Measurements from ENCODE around the gene VCAN.

Gene VCAN

GRCh38 chr5:83467371-83468035 lies 4.0 kb upstream of the VCAN start:
- no peak for DNase-seq (ENCODE audit: low spot score)

GRCh38 chr5:83469075-83469474 lies 2.5 kb upstream of the VCAN start:
- no peak for DNase-seq (ENCODE audit: low spot score)

GRCh38 chr5:83470526-83471404 lies 779 bp upstream of the VCAN start:
- DNase-seq (ENCODE audit: low spot score): no peak

- DNase-seq (ENCODE audit: low spot score): no peak
These were observed 616 bp downstream of the VCAN start for GRCh38 chr5:83472213-83472507.

GRCh38 chr5:83472508-83473345 lies 1.2 kb downstream of the VCAN start:
- no peak for DNase-seq (ENCODE audit: low spot score)

GRCh38 chr5:83473346-83474160 lies 2.0 kb downstream of the VCAN start:
- DNase-seq (ENCODE audit: low spot score): peak; percentile 89

- peak; percentile 34 for DNase-seq (ENCODE audit: low spot score)
These were observed 2.7 kb downstream of the VCAN start for GRCh38 chr5:83474161-83474796.

DNA sequence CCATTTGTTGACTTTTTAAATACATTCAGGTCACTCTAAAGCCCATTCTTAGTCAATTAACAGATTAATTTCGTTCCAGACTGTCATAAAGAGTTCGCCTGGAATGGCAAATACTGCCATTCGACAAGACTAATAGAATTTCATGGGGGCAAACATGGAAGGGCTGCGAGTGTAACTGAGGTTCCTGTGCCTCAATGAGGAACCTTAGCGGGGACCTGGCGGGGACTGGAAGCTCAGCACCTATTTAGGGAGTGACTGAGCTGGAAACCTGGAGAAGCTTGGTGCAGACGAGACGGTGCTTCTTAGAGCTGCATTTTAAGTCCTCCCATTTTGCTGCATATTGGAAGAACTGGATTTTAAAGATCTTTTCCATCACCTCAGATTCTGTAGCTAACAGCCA lies 3.4 kb downstream of the VCAN start:
- no peak for DNase-seq (ENCODE audit: low spot score)

DNA sequence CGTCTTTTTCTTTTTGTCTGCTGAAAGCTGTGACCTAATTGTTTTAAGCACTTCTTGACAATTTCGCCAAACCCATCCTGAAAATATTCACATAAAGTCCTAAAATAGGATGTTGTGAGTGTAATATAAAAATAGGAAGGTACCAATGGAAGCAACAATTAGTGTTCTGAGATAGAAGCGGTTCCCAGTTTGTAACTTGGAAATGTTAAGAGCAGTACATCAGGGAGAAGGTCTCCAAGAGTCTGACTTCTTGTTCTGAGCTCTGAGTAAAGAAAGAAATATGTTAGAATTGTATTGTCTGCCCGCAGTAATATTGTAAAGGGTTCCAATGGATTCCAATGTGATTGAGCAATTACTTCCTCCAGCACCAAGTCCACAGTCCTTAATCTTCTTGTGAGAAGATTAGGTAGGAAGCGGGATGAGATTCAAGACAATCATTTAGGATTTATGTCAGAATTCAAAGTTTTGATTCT lies 3.9 kb downstream of the VCAN start:
- no peak for DNase-seq (ENCODE audit: low spot score)

DNA sequence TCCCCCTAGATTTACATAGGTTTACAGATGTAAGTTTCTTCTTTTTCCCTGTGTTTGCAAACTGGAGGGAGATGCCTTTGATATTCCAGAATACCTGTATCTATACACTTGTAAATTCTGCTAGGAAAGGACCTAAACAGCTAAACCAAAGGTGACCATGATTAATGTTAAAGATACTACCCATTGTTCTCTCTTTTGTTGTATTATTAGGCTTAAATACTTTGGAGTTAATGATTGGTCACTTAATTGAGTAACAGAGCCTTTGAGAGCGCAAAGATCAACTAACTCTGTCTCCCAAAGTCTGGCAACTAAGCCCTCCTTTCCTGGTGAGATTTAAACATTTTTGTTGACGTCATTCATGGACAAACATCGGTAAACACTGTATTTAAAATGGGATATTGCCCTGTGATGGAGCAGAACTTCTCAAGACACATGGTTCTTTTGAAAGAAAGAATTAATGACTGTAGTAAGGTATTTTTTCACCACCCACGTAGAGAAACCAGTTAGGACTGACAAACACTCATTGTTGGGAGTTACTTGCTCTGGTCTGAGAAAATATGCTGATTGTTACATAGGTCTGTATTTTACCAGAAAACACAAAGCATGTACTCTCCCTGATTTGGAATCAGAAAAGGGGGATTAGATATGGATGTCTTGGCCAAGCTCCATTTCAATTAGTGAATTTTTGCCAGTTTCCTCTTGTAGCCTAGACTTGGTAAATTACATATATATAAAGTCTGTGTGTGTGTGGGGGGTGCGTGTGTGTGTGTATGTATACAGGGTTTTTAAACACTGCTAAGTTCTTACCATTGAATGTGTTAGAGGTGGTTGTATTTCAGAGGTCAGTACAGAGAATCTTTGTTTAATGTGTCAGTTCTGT lies 4.6 kb downstream of the VCAN start:
- peak; percentile 50 for DNase-seq (ENCODE audit: low spot score)

DNA sequence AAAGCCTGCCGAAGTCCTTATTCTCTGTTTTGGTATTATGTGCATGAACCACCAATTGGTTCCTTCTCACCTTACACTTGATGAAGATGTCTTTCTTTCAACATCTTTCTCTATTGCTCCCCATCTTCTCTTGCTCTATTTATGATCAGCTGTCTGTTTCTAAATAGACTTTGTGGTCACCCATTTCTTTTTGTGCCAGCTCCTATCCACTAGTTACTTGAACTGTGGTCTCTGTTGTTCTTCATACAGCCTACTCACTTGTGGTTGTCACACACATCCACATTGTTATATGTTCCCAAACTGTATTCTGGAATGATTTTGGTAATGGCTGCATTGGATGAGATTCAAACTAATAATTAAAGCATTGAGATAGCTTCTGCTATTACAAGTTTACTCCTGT lies 11.4 kb downstream of the VCAN start:
- no peak for DNase-seq (ENCODE audit: low spot score)

GRCh38 chr5:83484294-83484693 lies 12.8 kb downstream of the VCAN start:
- no peak for DNase-seq (ENCODE audit: low spot score)

- no peak for DNase-seq (ENCODE audit: low spot score)
These were observed 14.3 kb downstream of the VCAN start for GRCh38 chr5:83485842-83486241.

DNA sequence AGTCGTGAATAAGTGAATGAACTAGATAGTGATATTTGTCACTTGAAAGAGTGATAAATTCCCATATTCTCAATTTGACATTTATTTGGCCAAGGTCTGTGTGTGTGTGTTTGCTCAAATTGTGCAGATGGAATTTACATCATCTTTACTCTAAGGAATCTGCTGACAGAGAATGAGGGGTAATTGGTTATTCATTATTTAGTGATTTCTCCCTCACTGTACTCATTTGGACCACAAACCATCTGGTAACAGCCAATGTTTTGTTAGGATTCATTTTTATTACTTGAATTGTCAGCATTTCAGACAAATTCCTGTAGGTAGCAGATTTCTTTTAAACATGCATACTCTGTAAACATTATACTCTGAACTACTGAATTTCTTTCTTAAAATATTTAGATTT lies 15.6 kb downstream of the VCAN start:
- DNase-seq (ENCODE audit: low spot score): no peak

GRCh38 chr5:83488271-83488670 lies 16.7 kb downstream of the VCAN start:
- DNase-seq (ENCODE audit: low spot score): no peak

- DNase-seq (ENCODE audit: low spot score): no peak
These were observed 17.3 kb downstream of the VCAN start for GRCh38 chr5:83488821-83489220.

- no peak for DNase-seq (ENCODE audit: low spot score)
These were observed 18.7 kb downstream of the VCAN start for GRCh38 chr5:83490203-83490602.

DNA sequence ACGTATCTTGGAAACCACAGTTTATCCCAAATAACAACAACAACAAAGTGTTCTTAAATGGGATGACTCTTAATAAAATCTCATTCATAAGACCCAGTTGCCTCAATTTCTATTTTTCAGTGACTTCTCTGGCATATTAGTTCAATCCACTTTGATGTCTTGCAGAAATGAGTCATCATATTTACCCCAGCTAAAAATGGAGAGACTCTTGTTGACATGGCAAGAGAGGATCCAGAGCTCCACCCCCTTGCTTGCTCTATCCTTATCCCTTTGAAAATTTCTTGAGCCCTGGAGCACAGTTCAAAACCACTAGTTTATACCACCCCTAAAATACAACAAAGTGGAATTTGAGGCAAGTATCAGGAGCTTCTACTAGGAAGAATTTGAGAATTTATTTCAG lies 20.8 kb downstream of the VCAN start:
- no peak for DNase-seq (ENCODE audit: low spot score)

- DNase-seq (ENCODE audit: low spot score): no peak
These were observed 22.1 kb downstream of the VCAN start for GRCh38 chr5:83493644-83494043.

DNA sequence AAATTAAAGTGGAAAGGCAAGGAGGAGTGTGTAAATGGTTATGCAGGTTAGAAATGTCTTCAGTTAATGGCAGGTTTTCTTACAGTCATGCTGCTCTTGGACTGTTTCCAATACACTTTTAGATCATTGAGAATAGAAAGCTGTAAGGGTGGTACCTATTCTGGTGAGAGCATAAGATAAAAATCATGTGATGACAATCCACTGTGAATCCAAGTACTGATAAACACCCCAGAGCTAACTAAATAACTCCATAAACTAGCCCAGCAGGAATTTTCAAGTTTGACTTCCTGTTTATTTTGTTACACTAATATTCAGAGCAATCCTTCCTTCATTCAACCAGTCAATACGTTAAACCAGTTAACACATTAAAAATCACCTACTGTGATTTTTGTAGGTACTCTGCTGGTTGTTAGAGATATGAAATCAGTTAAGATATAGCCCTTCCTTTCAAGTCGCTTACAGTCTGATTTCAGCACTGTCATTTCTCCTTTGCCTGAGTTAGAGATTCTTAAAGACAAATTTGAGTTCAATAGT lies 22.6 kb downstream of the VCAN start:
- no peak for DNase-seq (ENCODE audit: low spot score)

Measured in COLO829 (cell line).